ENCODE results near the gene SLC25A14. TPM values are rescaled to one million over a fixed set of nuclear protein-coding genes. Genes with fewer than 3 reads are reported as not detected.
"Not testable (repeated sequence)": the region's sequence is repeated elsewhere in the genome, so short reads cannot be mapped to it uniquely, and the experiment has no call there.

The SLC25A14 gene
- total and polyA plus RNA-seq, 10 of the 15 experiments (the other 5 are each of a cell fraction or from before 2014, with no cell fraction given), result 7.6 to 17.0 (median 14.0) TPM

- H3K79me2 ChIP-seq (ENCODE audit: control insufficient read depth, insufficient read depth, low read length); H3K9me3 ChIP-seq (replicated peaks; ENCODE audit: control insufficient read depth, insufficient read depth, low read length); H3K4me1 ChIP-seq (ENCODE audit: control insufficient read depth, insufficient read depth, low read length); DNase-seq (ENCODE audit: low read depth, low spot score); H3K36me3 ChIP-seq (ENCODE audit: control insufficient read depth in 2 of 2, insufficient read depth in 2 of 2, low read length in 1 of 2); H3K27ac ChIP-seq (ENCODE audit: control insufficient read depth, insufficient read depth); ATAC-seq; H3K9ac ChIP-seq (ENCODE audit: control insufficient read depth, insufficient read depth, low read length); H2AFZ ChIP-seq (ENCODE audit: control insufficient read depth, low read depth, low read length); FAIRE-seq; CTCF ChIA-PET; H4K20me1 ChIP-seq (ENCODE audit: control insufficient read depth, insufficient read depth); H3K27me3 ChIP-seq (replicated peaks in 1 of 2; ENCODE audit: control insufficient read depth in 2 of 2, insufficient read depth in 2 of 2, low read length in 1 of 2); in situ Hi-C loops (cut with MboI); RAD21 ChIA-PET (ENCODE audit: unreplicated experiment); BruUV-seq (replicated peaks); POLR2A ChIA-PET: not testable (repeated sequence)
- intact Hi-C loops (cut with micrococcal nuclease; ENCODE audit: unreplicated experiment), result loop anchor here (10.0 kb wide), 1 partner anchor 196 kb away; no protein-coding TSS in a partner anchor
- WGBS (ENCODE audit: insufficient coverage, insufficient replicate concordance, low lambda C conversion rate, missing lambda C conversion rate), result 43% methylated on average over 8 of the region's 8 CpGs
- peak overlapping the region; percentile 67; the same call in 1 of the 2 replicates for H3K4me3 ChIP-seq
- H3K4me2 ChIP-seq (ENCODE audit: control insufficient read depth, insufficient read depth), result peak overlapping the region; percentile 76; the same call in 1 of the 2 replicates
- SMC1A ChIA-PET (ENCODE audit: uncharacterized antibody, unreplicated experiment), result interaction anchor here (1.1 kb wide), 1 partner anchor 68 kb away, joined by 3 read pairs; no protein-coding TSS in a partner anchor
These were observed 850 bp upstream of the SLC25A14 start for GRCh38 chrX:130338869-130339268.

DNA sequence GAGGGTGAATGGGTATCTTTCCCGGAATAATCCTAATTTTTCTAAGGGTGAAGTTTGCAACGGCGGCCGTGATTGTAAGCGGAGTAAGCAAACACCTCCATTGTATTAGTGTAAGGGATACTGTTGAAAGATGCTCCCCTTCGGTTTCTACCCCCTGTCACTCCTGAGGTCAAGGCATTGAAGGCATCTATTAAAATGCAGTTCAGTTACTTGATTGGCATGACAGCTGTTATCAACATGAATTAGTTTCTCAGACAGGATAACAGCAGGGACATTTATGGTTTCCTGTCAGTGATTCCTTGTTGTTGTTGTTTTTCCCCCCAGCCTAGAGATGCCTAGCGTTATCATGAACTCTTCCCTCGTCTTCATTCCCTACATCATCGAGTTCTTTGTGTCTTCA, 552 bp downstream of the SLC25A14 start:
- ChIA-PET CTCF (no interaction called here), RAD21 (ENCODE audit: unreplicated experiment) (no interaction called here), SMC1A (ENCODE audit: uncharacterized antibody, unreplicated experiment) (no interaction called here), POLR2A (interaction anchor here (0.6 kb wide), 1 partner anchor 563 kb away, joined by 5 read pairs; the partner anchor contains the start of gene ENOX2)
- H3K4me3 ChIP-seq, result peak overlapping the region; percentile 67
- peak overlapping the region; percentile 60; the same call in 1 of the 2 replicates for H3K27ac ChIP-seq (ENCODE audit: control insufficient read depth, insufficient read depth)
- BruUV-seq (replicated peaks), result TSS peak; percentile 68
- FAIRE-seq, result no peak
- no peaks in the 10 kb centered on the region for H3K9me3 ChIP-seq (replicated peaks; ENCODE audit: control insufficient read depth, insufficient read depth, low read length)
- H3K27me3 ChIP-seq (replicated peaks in 1 of 2; ENCODE audit: control insufficient read depth in 2 of 2, insufficient read depth in 2 of 2, low read length in 1 of 2), result no peaks in the 10 kb centered on the region
- WGBS (ENCODE audit: insufficient coverage, insufficient replicate concordance, low lambda C conversion rate, missing lambda C conversion rate), result 26% methylated on average over 9 of the region's 9 CpGs
- H2AFZ ChIP-seq (ENCODE audit: control insufficient read depth, low read depth, low read length), result peak overlapping the region; percentile 87; the same call in 1 of the 2 replicates
- DNase-seq (ENCODE audit: low read depth, low spot score), result no peak
- peak overlapping the region; percentile 67 for H3K9ac ChIP-seq (ENCODE audit: control insufficient read depth, insufficient read depth, low read length)
- peak overlapping the region; percentile 69 for H3K4me2 ChIP-seq (ENCODE audit: control insufficient read depth, insufficient read depth)
- no peaks in the 10 kb centered on the region for H4K20me1 ChIP-seq (ENCODE audit: control insufficient read depth, insufficient read depth)
- intact Hi-C loops (cut with micrococcal nuclease; ENCODE audit: unreplicated experiment) (no loop called here), in situ Hi-C loops (cut with MboI) (no loop called here)
- no peaks in the 10 kb centered on the region for H3K36me3 ChIP-seq (ENCODE audit: control insufficient read depth in 2 of 2, insufficient read depth in 2 of 2, low read length in 1 of 2)
- H3K4me1 ChIP-seq (ENCODE audit: control insufficient read depth, insufficient read depth, low read length), result no peaks in the 10 kb centered on the region
- peak; percentile 16; the same call in 2 of the 3 replicates for ATAC-seq
- no peaks in the 10 kb centered on the region for H3K79me2 ChIP-seq (ENCODE audit: control insufficient read depth, insufficient read depth, low read length)
- TF ChIP-seq YY1 (IDR thresholded peaks at IDR 0.05; ENCODE audit: low read depth, low read length), result no peak
- TF ChIP-seq NR2F1 (conservative IDR thresholded peaks at IDR 0.05), result no peak
- TF ChIP-seq ZZZ3 (IDR thresholded peaks at IDR 0.05; ENCODE audit: control insufficient read depth, insufficient read length, low read depth), result no peak
- TF ChIP-seq TAF1 (IDR thresholded peaks at IDR 0.05; ENCODE audit: borderline replicate concordance, low read depth, low read length), result no peak
- TF ChIP-seq NFYA (IDR thresholded peaks at IDR 0.05; ENCODE audit: borderline replicate concordance, low read depth, low read length), result no peak
- no peak for TF ChIP-seq SREBF1 (IDR thresholded peaks at IDR 0.05; ENCODE audit: low read length)
- TF ChIP-seq, protein P1, sequence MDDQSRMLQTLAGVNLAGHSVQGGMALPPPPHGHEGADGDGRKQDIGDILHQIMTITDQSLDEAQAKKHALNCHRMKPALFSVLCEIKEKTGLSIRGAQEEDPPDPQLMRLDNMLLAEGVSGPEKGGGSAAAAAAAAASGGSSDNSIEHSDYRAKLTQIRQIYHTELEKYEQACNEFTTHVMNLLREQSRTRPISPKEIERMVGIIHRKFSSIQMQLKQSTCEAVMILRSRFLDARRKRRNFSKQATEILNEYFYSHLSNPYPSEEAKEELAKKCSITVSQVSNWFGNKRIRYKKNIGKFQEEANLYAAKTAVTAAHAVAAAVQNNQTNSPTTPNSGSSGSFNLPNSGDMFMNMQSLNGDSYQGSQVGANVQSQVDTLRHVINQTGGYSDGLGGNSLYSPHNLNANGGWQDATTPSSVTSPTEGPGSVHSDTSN (IDR thresholded peaks at IDR 0.05; ENCODE audit: insufficient replicate concordance, low read depth, low read length), result no peak
- TF ChIP-seq, protein P2, sequence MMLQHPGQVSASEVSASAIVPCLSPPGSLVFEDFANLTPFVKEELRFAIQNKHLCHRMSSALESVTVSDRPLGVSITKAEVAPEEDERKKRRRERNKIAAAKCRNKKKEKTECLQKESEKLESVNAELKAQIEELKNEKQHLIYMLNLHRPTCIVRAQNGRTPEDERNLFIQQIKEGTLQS (IDR thresholded peaks at IDR 0.05; ENCODE audit: borderline replicate concordance, extremely low read depth, low read depth, low read length), result no peak
- no peak for TF ChIP-seq HSF1 (IDR thresholded peaks at IDR 0.05; ENCODE audit: low read depth, low read length)

Data from GM12878 (cell line).